WTC11 (cell line): ENCODE data around the gene DAW1. TPM values are rescaled to one million over a fixed set of nuclear protein-coding genes. Genes with fewer than 3 reads are reported as not detected.

Experiments used
- ATAC-seq: fragments of 200-7000 bp; cut with Tn5 transposase; 2 replicates; pipeline ENCODE4 v1.10.0; 2021; ENCODE audit warnings: mild to moderate bottlenecking, moderate library complexity
- CTCF ChIA-PET: fragments of 300-600 bp; sonication (Branson Sonifier 250); formaldehyde crosslinking; loops from one replicate; lab custom pipeline; 2021; ENCODE audit warnings: antibody characterized with exemption; lab: Charles Lee
- POLR2A ChIA-PET: fragments of 350-600 bp; sonication (Branson Sonifier 250); formaldehyde crosslinking; loops from one replicate; lab custom pipeline; 2021; ENCODE audit warnings: antibody characterized with exemption; lab: Charles Lee
- DNase-seq: peaks from one replicate; pipeline ENCODE4 v3.0.0; 2021; ENCODE audit warnings: low spot score
- H3K27ac Mint-ChIP-seq: 2 replicates; pipeline ENCODE4 v1.8.0; 2021; ENCODE audit warnings: mixed read lengths
- H3K27me3 Mint-ChIP-seq: 2 replicates; pipeline ENCODE4 v1.8.0; 2021; ENCODE audit warnings: low read depth, mild to moderate bottlenecking, moderate library complexity, mixed read lengths
- H3K36me3 Mint-ChIP-seq: 2 replicates; pipeline ENCODE4 v1.8.0; 2021; ENCODE audit warnings: mixed read lengths
- H3K4me1 Mint-ChIP-seq: 2 replicates; pipeline ENCODE4 v1.8.0; 2022; ENCODE audit warnings: mixed read lengths
- H3K4me3 Mint-ChIP-seq: 2 replicates; pipeline ENCODE4 v1.8.0; 2021; ENCODE audit warnings: mild to moderate bottlenecking, moderate library complexity, mixed read lengths
- H3K9me3 Mint-ChIP-seq: 2 replicates; pipeline ENCODE4 v1.8.0; 2021; ENCODE audit warnings: mixed read lengths
- CREM ChIP-seq: sonication (generic); formaldehyde crosslinking; IDR thresholded peaks from 2 replicates; pipeline ENCODE4 v1.8.1; 2022; ENCODE audit warnings: mild to moderate bottlenecking, missing genetic modification reagents, moderate library complexity
- E2F5 ChIP-seq: sonication (generic); formaldehyde crosslinking; IDR thresholded peaks from 2 replicates; pipeline ENCODE4 v1.8.1; 2022; ENCODE audit warnings: mild to moderate bottlenecking, moderate library complexity, missing genetic modification reagents
- FOXP1 ChIP-seq: sonication (generic); formaldehyde crosslinking; IDR thresholded peaks from 2 replicates; pipeline ENCODE4 v1.8.0; 2022; ENCODE audit warnings: missing genetic modification reagents, mild to moderate bottlenecking, moderate library complexity, borderline replicate concordance
- NR3C1 ChIP-seq: sonication (generic); formaldehyde crosslinking; conservative IDR thresholded peaks from 2 replicates; pipeline ENCODE4 v1.8.1; 2023; ENCODE audit warnings: low read depth, mild to moderate bottlenecking, missing genetic modification reagents
- PRDM15 ChIP-seq: sonication (generic); formaldehyde crosslinking; IDR thresholded peaks from 2 replicates; pipeline ENCODE4 v1.8.0; 2022; ENCODE audit warnings: missing genetic modification reagents
- RORB ChIP-seq: fragments of 250-450 bp; sonication (Bioruptor Pico); IDR thresholded peaks from 2 replicates; pipeline ENCODE4 v1.9.0; 2021; ENCODE audit warnings: mild to moderate bottlenecking
- TCF7 ChIP-seq: sonication (generic); formaldehyde crosslinking; IDR thresholded peaks from 2 replicates; pipeline ENCODE4 v1.8.0; 2022; ENCODE audit warnings: mild to moderate bottlenecking, low read depth, missing genetic modification reagents, moderate library complexity
- USF1 ChIP-seq: sonication (generic); formaldehyde crosslinking; IDR thresholded peaks from 2 replicates; pipeline ENCODE4 v1.8.0; 2022; ENCODE audit warnings: mild to moderate bottlenecking, missing genetic modification reagents
- USF2 ChIP-seq: sonication (generic); formaldehyde crosslinking; IDR thresholded peaks from 2 replicates; pipeline ENCODE4 v1.8.1; 2023; ENCODE audit warnings: mild to moderate bottlenecking, missing genetic modification reagents, moderate library complexity
- ZBTB21 ChIP-seq: sonication (generic); formaldehyde crosslinking; IDR thresholded peaks from 2 replicates; pipeline ENCODE4 v1.8.1; 2023; ENCODE audit warnings: mild to moderate bottlenecking, missing genetic modification reagents, borderline replicate concordance
- ZNF121 ChIP-seq: sonication (generic); formaldehyde crosslinking; IDR thresholded peaks from 2 replicates; pipeline ENCODE4 v1.8.0; 2023; ENCODE audit warnings: missing genetic modification reagents
- ZNF317 ChIP-seq: sonication (generic); formaldehyde crosslinking; IDR thresholded peaks from 2 replicates; pipeline ENCODE4 v1.8.1; 2023; ENCODE audit warnings: low read depth, mild to moderate bottlenecking, moderate library complexity, missing genetic modification reagents, borderline replicate concordance
- ZNF425 ChIP-seq: fragments of 250-450 bp; sonication (Bioruptor Pico); conservative IDR thresholded peaks from 2 replicates; pipeline ENCODE4 v1.9.0; 2021; ENCODE audit warnings: mild to moderate bottlenecking
- total RNA-seq: library from RNA; stranded (reverse); gene quantifications from 3 replicates; pipeline ENCODE4 v1.2.3, GENCODE V29; 2021
- TF ChIP-seq, protein P1 (sequence below): sonication (generic); formaldehyde crosslinking; IDR thresholded peaks from 2 replicates; pipeline ENCODE4 v1.8.1; 2023; ENCODE audit warnings: mild to moderate bottlenecking, missing genetic modification reagents, moderate library complexity
- TF ChIP-seq, protein P2 (sequence below): fragments of 250-450 bp; sonication (Bioruptor Pico); IDR thresholded peaks from 2 replicates; pipeline ENCODE4 v1.9.0; 2021; ENCODE audit warnings: mild to moderate bottlenecking, borderline replicate concordance
- TF ChIP-seq, protein P3 (sequence below): fragments of 250-450 bp; sonication (Bioruptor Pico); IDR thresholded peaks from 2 replicates; pipeline ENCODE4 v1.9.0; 2021; ENCODE audit warnings: mild to moderate bottlenecking
- TF ChIP-seq, protein P4 (sequence below): sonication (generic); formaldehyde crosslinking; IDR thresholded peaks from 2 replicates; pipeline ENCODE4 v1.8.1; 2022; ENCODE audit warnings: low read depth, mild to moderate bottlenecking, moderate library complexity, missing genetic modification reagents, borderline replicate concordance

DAW1 gene
- total RNA-seq, 1 experiment from 2014 or later, result 0.61 TPM

- TF ChIP-seq, protein P1, sequence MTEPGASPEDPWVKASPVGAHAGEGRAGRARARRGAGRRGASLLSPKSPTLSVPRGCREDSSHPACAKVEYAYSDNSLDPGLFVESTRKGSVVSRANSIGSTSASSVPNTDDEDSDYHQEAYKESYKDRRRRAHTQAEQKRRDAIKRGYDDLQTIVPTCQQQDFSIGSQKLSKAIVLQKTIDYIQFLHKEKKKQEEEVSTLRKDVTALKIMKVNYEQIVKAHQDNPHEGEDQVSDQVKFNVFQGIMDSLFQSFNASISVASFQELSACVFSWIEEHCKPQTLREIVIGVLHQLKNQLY (CRISPR knock-in tag), result no peak
- TF ChIP-seq, protein P2, sequence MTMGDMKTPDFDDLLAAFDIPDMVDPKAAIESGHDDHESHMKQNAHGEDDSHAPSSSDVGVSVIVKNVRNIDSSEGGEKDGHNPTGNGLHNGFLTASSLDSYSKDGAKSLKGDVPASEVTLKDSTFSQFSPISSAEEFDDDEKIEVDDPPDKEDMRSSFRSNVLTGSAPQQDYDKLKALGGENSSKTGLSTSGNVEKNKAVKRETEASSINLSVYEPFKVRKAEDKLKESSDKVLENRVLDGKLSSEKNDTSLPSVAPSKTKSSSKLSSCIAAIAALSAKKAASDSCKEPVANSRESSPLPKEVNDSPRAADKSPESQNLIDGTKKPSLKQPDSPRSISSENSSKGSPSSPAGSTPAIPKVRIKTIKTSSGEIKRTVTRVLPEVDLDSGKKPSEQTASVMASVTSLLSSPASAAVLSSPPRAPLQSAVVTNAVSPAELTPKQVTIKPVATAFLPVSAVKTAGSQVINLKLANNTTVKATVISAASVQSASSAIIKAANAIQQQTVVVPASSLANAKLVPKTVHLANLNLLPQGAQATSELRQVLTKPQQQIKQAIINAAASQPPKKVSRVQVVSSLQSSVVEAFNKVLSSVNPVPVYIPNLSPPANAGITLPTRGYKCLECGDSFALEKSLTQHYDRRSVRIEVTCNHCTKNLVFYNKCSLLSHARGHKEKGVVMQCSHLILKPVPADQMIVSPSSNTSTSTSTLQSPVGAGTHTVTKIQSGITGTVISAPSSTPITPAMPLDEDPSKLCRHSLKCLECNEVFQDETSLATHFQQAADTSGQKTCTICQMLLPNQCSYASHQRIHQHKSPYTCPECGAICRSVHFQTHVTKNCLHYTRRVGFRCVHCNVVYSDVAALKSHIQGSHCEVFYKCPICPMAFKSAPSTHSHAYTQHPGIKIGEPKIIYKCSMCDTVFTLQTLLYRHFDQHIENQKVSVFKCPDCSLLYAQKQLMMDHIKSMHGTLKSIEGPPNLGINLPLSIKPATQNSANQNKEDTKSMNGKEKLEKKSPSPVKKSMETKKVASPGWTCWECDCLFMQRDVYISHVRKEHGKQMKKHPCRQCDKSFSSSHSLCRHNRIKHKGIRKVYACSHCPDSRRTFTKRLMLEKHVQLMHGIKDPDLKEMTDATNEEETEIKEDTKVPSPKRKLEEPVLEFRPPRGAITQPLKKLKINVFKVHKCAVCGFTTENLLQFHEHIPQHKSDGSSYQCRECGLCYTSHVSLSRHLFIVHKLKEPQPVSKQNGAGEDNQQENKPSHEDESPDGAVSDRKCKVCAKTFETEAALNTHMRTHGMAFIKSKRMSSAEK (CRISPR knock-in tag), result no peak
- TF ChIP-seq FOXP1 (CRISPR knock-in tag) (no peak), ZNF121 (CRISPR knock-in tag) (no peak), ZBTB21 (CRISPR knock-in tag) (no peak), E2F5 (CRISPR knock-in tag) (no peak), PRDM15 (CRISPR knock-in tag) (no peak)
- TF ChIP-seq, all 79 proteins: peak for 0
These were observed 45.4 kb upstream of the DAW1 start (continued) for GRCh38 chr2:227826019-227826521.

- CTCF ChIA-PET, result interaction anchor here (1.1 kb wide), 1 partner anchor 36 kb away, joined by 3 read pairs; no protein-coding TSS in a partner anchor
- Mint-ChIP-seq H3K4me1 (peaks cover 3% of the 10 kb centered on the region), H3K4me3 (no peak overlapping the region), H3K27ac (no peak overlapping the region), H3K9me3 (peaks cover 5% of the 10 kb centered on the region; the same call in 1 of the 2 replicates), H3K36me3 (no peaks in the 10 kb centered on the region), H3K27me3 (no peaks in the 10 kb centered on the region)
- POLR2A ChIA-PET, result no interaction called here
- ATAC-seq, result no peak
- no peak for DNase-seq
- TF ChIP-seq, protein P3, sequence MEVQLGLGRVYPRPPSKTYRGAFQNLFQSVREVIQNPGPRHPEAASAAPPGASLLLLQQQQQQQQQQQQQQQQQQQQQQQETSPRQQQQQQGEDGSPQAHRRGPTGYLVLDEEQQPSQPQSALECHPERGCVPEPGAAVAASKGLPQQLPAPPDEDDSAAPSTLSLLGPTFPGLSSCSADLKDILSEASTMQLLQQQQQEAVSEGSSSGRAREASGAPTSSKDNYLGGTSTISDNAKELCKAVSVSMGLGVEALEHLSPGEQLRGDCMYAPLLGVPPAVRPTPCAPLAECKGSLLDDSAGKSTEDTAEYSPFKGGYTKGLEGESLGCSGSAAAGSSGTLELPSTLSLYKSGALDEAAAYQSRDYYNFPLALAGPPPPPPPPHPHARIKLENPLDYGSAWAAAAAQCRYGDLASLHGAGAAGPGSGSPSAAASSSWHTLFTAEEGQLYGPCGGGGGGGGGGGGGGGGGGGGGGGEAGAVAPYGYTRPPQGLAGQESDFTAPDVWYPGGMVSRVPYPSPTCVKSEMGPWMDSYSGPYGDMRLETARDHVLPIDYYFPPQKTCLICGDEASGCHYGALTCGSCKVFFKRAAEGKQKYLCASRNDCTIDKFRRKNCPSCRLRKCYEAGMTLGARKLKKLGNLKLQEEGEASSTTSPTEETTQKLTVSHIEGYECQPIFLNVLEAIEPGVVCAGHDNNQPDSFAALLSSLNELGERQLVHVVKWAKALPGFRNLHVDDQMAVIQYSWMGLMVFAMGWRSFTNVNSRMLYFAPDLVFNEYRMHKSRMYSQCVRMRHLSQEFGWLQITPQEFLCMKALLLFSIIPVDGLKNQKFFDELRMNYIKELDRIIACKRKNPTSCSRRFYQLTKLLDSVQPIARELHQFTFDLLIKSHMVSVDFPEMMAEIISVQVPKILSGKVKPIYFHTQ, result no peak
- TF ChIP-seq USF2, result no peak
- TF ChIP-seq USF1 (CRISPR knock-in tag), result no peak
- no peak for TF ChIP-seq ZNF317 (CRISPR knock-in tag)
- no peak for TF ChIP-seq TCF7 (CRISPR knock-in tag)
- TF ChIP-seq RORB (CRISPR knock-in tag), result no peak
- no peak for TF ChIP-seq ZNF425 (CRISPR knock-in tag)
- TF ChIP-seq, protein P4, sequence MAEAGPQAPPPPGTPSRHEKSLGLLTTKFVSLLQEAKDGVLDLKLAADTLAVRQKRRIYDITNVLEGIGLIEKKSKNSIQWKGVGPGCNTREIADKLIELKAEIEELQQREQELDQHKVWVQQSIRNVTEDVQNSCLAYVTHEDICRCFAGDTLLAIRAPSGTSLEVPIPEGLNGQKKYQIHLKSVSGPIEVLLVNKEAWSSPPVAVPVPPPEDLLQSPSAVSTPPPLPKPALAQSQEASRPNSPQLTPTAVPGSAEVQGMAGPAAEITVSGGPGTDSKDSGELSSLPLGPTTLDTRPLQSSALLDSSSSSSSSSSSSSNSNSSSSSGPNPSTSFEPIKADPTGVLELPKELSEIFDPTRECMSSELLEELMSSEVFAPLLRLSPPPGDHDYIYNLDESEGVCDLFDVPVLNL (CRISPR knock-in tag), result no peak
- no peak for TF ChIP-seq NR3C1 (CRISPR knock-in tag)
- TF ChIP-seq FOXP1 (CRISPR knock-in tag), result no peak
- TF ChIP-seq CREM (CRISPR knock-in tag), result no peak
These were observed 44.9 kb upstream of the DAW1 start for GRCh38 chr2:227826563-227826962.
